PFSK-1 (cell line): Measurements from ENCODE around the gene CPAMD8.

Source experiments
- SIN3A ChIP-seq: IDR thresholded peaks from 2 replicates; pipeline ENCODE4 v1.6.1; 2012; ENCODE audit warnings: mild to moderate bottlenecking, low read length, moderate library complexity, borderline replicate concordance; ENCODE audit not compliant: insufficient read depth
- TF ChIP-seq, protein P1 (sequence below), 2 experiments: IDR thresholded peaks; 2 replicates each; pipeline versions ENCODE4 v1.6.1 to v1.8.0; 2011 to 2012; ENCODE audit warnings: low read depth in 2 of 2, low read length in 2 of 2, control low read depth in 1 of 2, inconsistent platforms in 1 of 2, mild to moderate bottlenecking in 1 of 2, moderate library complexity in 1 of 2; ENCODE audit not compliant: insufficient read depth in 1 of 2

DNA sequence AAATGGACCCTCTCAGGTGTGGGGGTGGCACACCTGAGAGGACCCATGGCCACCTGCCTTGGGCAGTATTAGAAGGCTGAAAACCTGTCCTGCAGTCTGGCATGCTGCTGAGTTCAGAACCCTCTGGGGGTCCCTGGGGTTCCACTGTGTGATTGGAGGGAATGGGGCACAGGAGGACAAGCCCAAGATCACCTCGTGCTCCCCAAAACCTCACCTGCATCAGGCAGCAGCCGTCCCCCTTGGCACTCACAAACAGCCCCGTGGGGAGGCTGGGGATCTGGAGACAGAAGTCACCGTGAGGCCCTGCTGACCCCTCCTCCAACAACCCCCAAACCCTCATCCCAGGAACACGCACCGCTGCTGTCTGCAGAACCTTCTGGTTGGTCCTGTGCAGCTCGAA, 123.3 kb downstream of the CPAMD8 start:
- TF ChIP-seq, protein P1, sequence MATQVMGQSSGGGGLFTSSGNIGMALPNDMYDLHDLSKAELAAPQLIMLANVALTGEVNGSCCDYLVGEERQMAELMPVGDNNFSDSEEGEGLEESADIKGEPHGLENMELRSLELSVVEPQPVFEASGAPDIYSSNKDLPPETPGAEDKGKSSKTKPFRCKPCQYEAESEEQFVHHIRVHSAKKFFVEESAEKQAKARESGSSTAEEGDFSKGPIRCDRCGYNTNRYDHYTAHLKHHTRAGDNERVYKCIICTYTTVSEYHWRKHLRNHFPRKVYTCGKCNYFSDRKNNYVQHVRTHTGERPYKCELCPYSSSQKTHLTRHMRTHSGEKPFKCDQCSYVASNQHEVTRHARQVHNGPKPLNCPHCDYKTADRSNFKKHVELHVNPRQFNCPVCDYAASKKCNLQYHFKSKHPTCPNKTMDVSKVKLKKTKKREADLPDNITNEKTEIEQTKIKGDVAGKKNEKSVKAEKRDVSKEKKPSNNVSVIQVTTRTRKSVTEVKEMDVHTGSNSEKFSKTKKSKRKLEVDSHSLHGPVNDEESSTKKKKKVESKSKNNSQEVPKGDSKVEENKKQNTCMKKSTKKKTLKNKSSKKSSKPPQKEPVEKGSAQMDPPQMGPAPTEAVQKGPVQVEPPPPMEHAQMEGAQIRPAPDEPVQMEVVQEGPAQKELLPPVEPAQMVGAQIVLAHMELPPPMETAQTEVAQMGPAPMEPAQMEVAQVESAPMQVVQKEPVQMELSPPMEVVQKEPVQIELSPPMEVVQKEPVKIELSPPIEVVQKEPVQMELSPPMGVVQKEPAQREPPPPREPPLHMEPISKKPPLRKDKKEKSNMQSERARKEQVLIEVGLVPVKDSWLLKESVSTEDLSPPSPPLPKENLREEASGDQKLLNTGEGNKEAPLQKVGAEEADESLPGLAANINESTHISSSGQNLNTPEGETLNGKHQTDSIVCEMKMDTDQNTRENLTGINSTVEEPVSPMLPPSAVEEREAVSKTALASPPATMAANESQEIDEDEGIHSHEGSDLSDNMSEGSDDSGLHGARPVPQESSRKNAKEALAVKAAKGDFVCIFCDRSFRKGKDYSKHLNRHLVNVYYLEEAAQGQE (IDR thresholded peaks at IDR 0.05; ENCODE audit: insufficient read depth in 1 of 2, low read depth in 2 of 2, low read length in 2 of 2): no peak
- TF ChIP-seq SIN3A: no peak
